ENCODE results near the gene KRT23. TPM values are rescaled to one million over a fixed set of nuclear protein-coding genes. Genes with fewer than 3 reads are reported as not detected.

KRT23 gene
- total RNA-seq, 1 experiment from 2014 or later, result 19.0 TPM

DNA sequence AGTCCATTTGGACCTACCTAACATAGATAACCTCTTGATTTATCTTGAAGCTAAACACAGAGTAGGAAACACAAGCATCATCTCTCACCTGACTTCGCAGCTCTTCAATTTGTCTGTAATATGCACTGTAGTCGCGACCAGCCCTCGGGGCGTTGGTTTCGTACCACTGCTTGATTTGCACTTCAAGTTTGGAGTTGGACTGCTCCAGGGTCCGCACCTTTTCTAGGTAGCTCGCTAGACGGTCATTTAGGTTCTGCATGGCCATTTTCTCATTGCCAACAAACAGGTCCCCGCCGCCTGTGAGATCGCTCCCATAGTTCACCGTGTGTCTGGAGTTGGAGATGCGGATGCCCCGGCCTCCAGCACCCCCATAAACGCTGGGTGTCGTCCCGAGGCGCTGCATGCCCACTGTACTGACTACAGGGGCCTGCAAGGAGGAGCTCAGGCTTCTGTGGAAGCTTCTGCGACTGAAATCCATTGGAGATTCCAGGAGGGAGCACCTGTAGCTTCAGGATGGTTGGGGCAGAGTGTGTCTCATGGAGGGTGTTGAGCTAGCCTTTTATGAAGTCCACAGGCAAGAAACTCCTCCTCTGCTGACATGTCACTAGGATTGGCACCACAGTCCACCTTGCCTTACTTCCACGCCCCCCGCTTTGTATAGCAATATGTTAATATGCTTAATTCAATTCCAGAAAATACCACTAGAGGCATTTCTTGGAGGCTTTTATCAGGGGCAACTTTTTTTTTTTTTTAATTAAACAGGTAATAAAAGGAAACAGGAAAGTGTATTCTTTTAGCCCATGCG lies 52.5 kb downstream of the KRT23 start, which contains the start of gene KRT20:
KRT20 (minus strand) TSS at position 535 of the 805 bp plus-strand sequence; CDS start at position 478, 57 bp downstream.
- DNase-seq (ENCODE audit: low read depth, low spot score) (no peak), ATAC-seq (peak; percentile 73)
- H4K20me1 ChIP-seq (ENCODE audit: insufficient read depth), result no peaks in the 10 kb centered on the region
- no peaks in the 10 kb centered on the region for H3K27me3 ChIP-seq (ENCODE audit: insufficient read depth, low read length)
- peak within 1 kb of the TSS; percentile 40 for H2AFZ ChIP-seq (ENCODE audit: low read depth, low read length, poor library complexity, severe bottlenecking)
- TF ChIP-seq, protein P1, sequence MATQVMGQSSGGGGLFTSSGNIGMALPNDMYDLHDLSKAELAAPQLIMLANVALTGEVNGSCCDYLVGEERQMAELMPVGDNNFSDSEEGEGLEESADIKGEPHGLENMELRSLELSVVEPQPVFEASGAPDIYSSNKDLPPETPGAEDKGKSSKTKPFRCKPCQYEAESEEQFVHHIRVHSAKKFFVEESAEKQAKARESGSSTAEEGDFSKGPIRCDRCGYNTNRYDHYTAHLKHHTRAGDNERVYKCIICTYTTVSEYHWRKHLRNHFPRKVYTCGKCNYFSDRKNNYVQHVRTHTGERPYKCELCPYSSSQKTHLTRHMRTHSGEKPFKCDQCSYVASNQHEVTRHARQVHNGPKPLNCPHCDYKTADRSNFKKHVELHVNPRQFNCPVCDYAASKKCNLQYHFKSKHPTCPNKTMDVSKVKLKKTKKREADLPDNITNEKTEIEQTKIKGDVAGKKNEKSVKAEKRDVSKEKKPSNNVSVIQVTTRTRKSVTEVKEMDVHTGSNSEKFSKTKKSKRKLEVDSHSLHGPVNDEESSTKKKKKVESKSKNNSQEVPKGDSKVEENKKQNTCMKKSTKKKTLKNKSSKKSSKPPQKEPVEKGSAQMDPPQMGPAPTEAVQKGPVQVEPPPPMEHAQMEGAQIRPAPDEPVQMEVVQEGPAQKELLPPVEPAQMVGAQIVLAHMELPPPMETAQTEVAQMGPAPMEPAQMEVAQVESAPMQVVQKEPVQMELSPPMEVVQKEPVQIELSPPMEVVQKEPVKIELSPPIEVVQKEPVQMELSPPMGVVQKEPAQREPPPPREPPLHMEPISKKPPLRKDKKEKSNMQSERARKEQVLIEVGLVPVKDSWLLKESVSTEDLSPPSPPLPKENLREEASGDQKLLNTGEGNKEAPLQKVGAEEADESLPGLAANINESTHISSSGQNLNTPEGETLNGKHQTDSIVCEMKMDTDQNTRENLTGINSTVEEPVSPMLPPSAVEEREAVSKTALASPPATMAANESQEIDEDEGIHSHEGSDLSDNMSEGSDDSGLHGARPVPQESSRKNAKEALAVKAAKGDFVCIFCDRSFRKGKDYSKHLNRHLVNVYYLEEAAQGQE (IDR thresholded peaks at IDR 0.05; ENCODE audit: low read depth), result no peak
- TF ChIP-seq, protein P2, sequence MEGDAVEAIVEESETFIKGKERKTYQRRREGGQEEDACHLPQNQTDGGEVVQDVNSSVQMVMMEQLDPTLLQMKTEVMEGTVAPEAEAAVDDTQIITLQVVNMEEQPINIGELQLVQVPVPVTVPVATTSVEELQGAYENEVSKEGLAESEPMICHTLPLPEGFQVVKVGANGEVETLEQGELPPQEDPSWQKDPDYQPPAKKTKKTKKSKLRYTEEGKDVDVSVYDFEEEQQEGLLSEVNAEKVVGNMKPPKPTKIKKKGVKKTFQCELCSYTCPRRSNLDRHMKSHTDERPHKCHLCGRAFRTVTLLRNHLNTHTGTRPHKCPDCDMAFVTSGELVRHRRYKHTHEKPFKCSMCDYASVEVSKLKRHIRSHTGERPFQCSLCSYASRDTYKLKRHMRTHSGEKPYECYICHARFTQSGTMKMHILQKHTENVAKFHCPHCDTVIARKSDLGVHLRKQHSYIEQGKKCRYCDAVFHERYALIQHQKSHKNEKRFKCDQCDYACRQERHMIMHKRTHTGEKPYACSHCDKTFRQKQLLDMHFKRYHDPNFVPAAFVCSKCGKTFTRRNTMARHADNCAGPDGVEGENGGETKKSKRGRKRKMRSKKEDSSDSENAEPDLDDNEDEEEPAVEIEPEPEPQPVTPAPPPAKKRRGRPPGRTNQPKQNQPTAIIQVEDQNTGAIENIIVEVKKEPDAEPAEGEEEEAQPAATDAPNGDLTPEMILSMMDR (IDR thresholded peaks at IDR 0.05 in 2 of 3, conservative IDR thresholded peaks at IDR 0.05 in 1 of 3; ENCODE audit: borderline replicate concordance in 1 of 3, insufficient read depth in 1 of 3, low read depth in 2 of 3, low read length in 2 of 3), result peak in 2 of 3 experiments; percentile 32 to 52; a peak in 2 of 6 replicates
- H3K9me3 ChIP-seq (ENCODE audit: control insufficient read depth in 1 of 2, insufficient read depth in 1 of 2, low read depth in 1 of 2, low read length in 2 of 2), result no peaks in the 10 kb centered on the region
- BruUV-seq (replicated peaks), result TSS peak; percentile 38
- RAD21 ChIA-PET (ENCODE audit: low non-redundant PET in 1 of 2, low total read pairs in 2 of 2, uncharacterized antibody in 2 of 2, unreplicated experiment in 2 of 2), result interaction anchor here in 1 of 2 experiments (0.6 kb wide), 1 partner anchor 32 kb away, joined by 3 read pairs; no protein-coding TSS in a partner anchor
- H3K27ac ChIP-seq (ENCODE audit: low read depth, low read length), result no peak within 1 kb of the TSS
- no peaks in the 10 kb centered on the region for H3K36me3 ChIP-seq (ENCODE audit: control insufficient read depth in 1 of 2, insufficient read depth in 2 of 2, low read length in 2 of 2)
- POLR2A ChIA-PET, result interaction anchor here (1.0 kb wide), 1 partner anchor 17 kb away, joined by 3 read pairs; no protein-coding TSS in a partner anchor
- no peaks in the 10 kb centered on the region for H3K79me2 ChIP-seq (ENCODE audit: insufficient read depth, low read length)
- no peak within 1 kb of the TSS for H3K4me3 ChIP-seq (replicated peaks in 1 of 2; ENCODE audit: low read depth in 1 of 2, low read length in 2 of 2)
- no peaks in the 10 kb centered on the region for H3K9me2 ChIP-seq (ENCODE audit: insufficient read depth)
- H3K4me1 ChIP-seq (ENCODE audit: control insufficient read depth in 1 of 2, insufficient read depth in 2 of 2, low read length in 2 of 2), result peaks cover 0 to 13% of the 10 kb centered on the region in 2 experiments; a peak in 2 of 4 replicates
- no peak within 1 kb of the TSS for H3K4me2 ChIP-seq (ENCODE audit: low read length)
- intact Hi-C loops (cut with micrococcal nuclease), result no loop called here
- H3K9ac ChIP-seq (ENCODE audit: low read length), result no peak within 1 kb of the TSS
- CTCF ChIA-PET, result interaction anchor here (1.4 kb wide), 1 partner anchor 11 kb away, joined by 6 read pairs; no protein-coding TSS in a partner anchor

All from HCT116 (cell line).